Mucosa of descending colon (tissue), 3 donors: ENCODE data around the gene PRKCE. TPM values are rescaled to one million over a fixed set of nuclear protein-coding genes. Genes with fewer than 3 reads are reported as not detected.

Experiments used
- ATAC-seq: fragments of 200-7000 bp; cut with Tn5 transposase; one replicate; pipeline ENCODE4 v1.9.1; 2020; ENCODE audit warnings: mild to moderate bottlenecking, moderate library complexity
- DNase-seq, 3 donors: peaks; one replicate each; pipeline ENCODE4 v3.0.0-alpha.2; 2020
- H3K36me3 ChIP-seq: fragments of 200-600 bp; one replicate; pipeline ENCODE4 v1.8.0; 2021; ENCODE audit warnings: low read depth, mild to moderate bottlenecking
- H3K4me1 ChIP-seq: fragments of 200-600 bp; one replicate; pipeline ENCODE4 v1.8.0; 2021; ENCODE audit warnings: low read depth, mild to moderate bottlenecking
- H3K4me3 ChIP-seq: fragments of 200-600 bp; one replicate; pipeline ENCODE4 v1.8.0; 2021; ENCODE audit warnings: mild to moderate bottlenecking
- H3K9me3 ChIP-seq: fragments of 200-600 bp; one replicate; pipeline ENCODE4 v1.8.0; 2021; ENCODE audit warnings: mild to moderate bottlenecking
- intact Hi-C, 2 donors: fragments of 100-400 bp; cut with DNase I in 1 of 2; cut with micrococcal nuclease in 1 of 2; formaldehyde crosslinking; loops; one replicate each; pipeline versions ENCODE4 v1.11.0 to v1.11.1; 2022; cut with DNase I, micrococcal nuclease
- total RNA-seq, 3 donors: library from RNA; stranded (reverse); fragmentation: NEBNext Ultra II Directional in 2 of 3; extraction: Animal tissue kit (Norgen Biotek cat#: 25700) in 2 of 3; gene quantifications; one replicate each; pipeline versions ENCODE4 v1.2.1 to v1.2.4, GENCODE V29; 2021 to 2023
- TF ChIP-seq, protein P1 (sequence below): fragments of 200-600 bp; IDR thresholded peaks from one replicate; pipeline ENCODE4 v1.8.0; 2022; ENCODE audit warnings: antibody characterized with exemption, mild to moderate bottlenecking
- donor health status: DM: no; HTN: no; CAD: no; lungs with moderate emphysema.
- donor health status: DM: no; HTN: no; CAD: no.
- donor health status: DM: no; HTN: yes; CAD: no.

PRKCE gene
- total RNA-seq, 3 donors from 2014 or later = 24.5 to 52.0 (median 32.7) TPM

- ATAC-seq = no peak
- TF ChIP-seq, protein P1, sequence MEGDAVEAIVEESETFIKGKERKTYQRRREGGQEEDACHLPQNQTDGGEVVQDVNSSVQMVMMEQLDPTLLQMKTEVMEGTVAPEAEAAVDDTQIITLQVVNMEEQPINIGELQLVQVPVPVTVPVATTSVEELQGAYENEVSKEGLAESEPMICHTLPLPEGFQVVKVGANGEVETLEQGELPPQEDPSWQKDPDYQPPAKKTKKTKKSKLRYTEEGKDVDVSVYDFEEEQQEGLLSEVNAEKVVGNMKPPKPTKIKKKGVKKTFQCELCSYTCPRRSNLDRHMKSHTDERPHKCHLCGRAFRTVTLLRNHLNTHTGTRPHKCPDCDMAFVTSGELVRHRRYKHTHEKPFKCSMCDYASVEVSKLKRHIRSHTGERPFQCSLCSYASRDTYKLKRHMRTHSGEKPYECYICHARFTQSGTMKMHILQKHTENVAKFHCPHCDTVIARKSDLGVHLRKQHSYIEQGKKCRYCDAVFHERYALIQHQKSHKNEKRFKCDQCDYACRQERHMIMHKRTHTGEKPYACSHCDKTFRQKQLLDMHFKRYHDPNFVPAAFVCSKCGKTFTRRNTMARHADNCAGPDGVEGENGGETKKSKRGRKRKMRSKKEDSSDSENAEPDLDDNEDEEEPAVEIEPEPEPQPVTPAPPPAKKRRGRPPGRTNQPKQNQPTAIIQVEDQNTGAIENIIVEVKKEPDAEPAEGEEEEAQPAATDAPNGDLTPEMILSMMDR = no peak
Observed at GRCh38 chr2:45901468-45902032, 250.1 kb downstream of the PRKCE start.

DNA sequence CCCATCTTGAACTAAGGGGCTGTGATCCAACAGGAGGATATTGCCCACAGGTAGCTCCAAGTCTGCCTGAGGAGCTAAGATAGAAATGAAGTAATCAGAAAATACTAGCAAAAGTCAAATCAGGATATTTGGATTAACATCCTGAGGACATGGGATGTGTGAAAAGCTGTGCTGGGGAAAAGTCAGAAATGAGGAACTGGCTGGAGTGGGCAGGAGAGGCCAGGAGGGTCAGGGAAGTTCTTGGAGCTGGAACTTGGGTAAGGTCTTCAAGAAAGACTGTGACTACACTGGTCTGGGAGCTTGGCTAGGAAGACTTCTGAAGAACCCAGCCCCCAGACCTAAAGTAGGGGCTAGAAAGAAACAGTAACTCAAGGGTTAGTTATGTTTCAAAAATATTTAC, 250.9 kb downstream of the PRKCE start:
- TF ChIP-seq, protein P1 = no peak
- intact Hi-C loops = no loop called here
- DNase-seq (no peak), ATAC-seq (no peak)
- Histone ChIP-seq H3K9me3 (no peaks in the 10 kb centered on the region), H3K4me1 (no peaks in the 10 kb centered on the region), H3K36me3 (no peaks in the 10 kb centered on the region), H3K4me3 (no peak overlapping the region)

More at GRCh38 chr2:45901468-45902032, 250.1 kb downstream of the PRKCE start:
- no peaks in the 10 kb centered on the region for H3K4me1 ChIP-seq
- no peak for DNase-seq
- intact Hi-C loops = no loop called here
- H3K9me3 ChIP-seq = no peaks in the 10 kb centered on the region
- H3K36me3 ChIP-seq = no peaks in the 10 kb centered on the region
- no peak overlapping the region for H3K4me3 ChIP-seq

DNA sequence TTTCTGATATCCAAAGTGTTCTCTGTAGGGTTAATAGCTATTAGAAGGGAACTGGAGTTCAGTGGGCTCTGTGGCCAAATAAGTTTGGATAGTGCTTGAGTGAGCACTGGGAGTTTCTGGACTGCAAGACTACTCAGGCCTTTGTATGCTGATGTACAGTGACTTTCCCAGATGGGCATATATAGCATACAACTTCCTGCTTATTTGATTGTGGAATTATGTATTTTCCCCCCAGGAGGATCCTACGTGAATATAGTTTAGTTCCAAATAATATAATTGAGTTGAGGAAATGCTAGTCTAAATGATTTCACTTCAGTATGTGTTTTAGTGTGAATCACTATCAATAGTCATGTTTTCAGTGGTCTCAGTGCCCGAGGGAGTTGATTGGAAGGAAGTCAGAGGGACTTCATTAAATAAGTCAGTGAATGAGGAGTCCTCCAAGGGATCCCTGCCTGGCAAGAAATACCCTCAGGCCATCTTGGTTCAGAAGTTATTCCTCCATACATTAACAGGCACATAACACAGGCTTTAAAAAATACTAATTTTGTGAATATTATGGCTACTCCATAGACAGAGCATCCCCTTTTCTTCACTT, 251.4 kb downstream of the PRKCE start:
- intact Hi-C loops = no loop called here
- DNase-seq (no peak), ATAC-seq (no peak)
- H3K36me3 ChIP-seq = no peaks in the 10 kb centered on the region
- H3K4me1 ChIP-seq = no peaks in the 10 kb centered on the region
- no peak overlapping the region for H3K4me3 ChIP-seq
- TF ChIP-seq, protein P1 = no peak
- H3K9me3 ChIP-seq = no peaks in the 10 kb centered on the region

- Histone ChIP-seq H3K4me3 (no peak overlapping the region), H3K9me3 (no peaks in the 10 kb centered on the region), H3K36me3 (no peaks in the 10 kb centered on the region), H3K4me1 (no peaks in the 10 kb centered on the region)
- ATAC-seq (no peak), DNase-seq (no peak)
- intact Hi-C loops = no loop called here
- TF ChIP-seq, protein P1 = no peak
Observed at GRCh38 chr2:45904267-45904945, 252.9 kb downstream of the PRKCE start.

DNA sequence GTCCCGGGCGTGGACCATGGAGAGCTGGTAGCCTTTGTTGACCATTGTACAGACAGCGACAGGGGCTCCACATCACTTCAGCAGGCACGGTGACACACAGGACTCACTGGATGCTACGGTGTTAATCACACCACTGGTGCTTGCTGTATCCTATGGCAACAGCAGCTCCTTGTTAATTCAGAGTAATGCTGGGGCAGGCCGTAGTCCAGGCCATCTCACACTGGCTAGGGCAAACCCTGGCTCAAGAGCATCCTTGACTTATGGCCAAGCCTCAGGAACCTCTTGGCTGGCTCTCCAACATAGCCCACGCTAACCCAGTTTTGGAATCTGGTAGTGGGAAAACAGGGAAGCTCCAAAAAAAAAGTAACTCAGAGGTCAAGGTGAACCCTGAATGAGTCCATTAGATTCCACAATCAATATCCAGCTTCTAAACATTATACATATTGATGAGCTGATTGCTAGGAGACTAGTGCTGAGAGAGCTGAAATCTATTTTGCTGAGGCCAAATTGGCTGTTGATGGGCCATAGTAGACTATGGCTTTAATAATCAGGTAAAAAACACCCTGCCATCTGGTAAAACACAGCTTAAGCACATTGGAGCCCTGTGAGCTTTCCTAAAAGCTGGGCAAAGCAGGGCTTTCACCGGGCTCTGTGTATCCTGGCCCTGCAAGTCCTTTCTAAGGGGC, 253.6 kb downstream of the PRKCE start:
- H3K9me3 ChIP-seq = no peaks in the 10 kb centered on the region
- intact Hi-C loops = no loop called here
- no peak for DNase-seq
- TF ChIP-seq, protein P1 = no peak
- H3K4me3 ChIP-seq = no peak overlapping the region
- H3K36me3 ChIP-seq = no peaks in the 10 kb centered on the region
- peak; percentile 32 for ATAC-seq
- no peaks in the 10 kb centered on the region for H3K4me1 ChIP-seq
